H1 (cell line): ENCODE measurements around the gene ADAMTS3. TPM values are rescaled to one million over a fixed set of nuclear protein-coding genes. Genes with fewer than 3 reads are reported as not detected.

Experiments
- EGR1 ChIP-seq: IDR thresholded peaks from 2 replicates; pipeline ENCODE4 v1.6.1; 2011; ENCODE audit warnings: low read depth, low read length, borderline replicate concordance
- KDM1A ChIP-seq: fragments of 200-600, 300-600 bp; sonication (generic); IDR thresholded peaks from 2 replicates; pipeline ENCODE4 v1.7.1; 2016; ENCODE audit warnings: mild to moderate bottlenecking, low read length, borderline replicate concordance
- PHF8 ChIP-seq: fragments of 200-600 bp; sonication (generic); conservative IDR thresholded peaks from 2 replicates; pipeline ENCODE4 v1.7.1; 2012; ENCODE audit warnings: low read depth, mild to moderate bottlenecking, inconsistent platforms, low read length, moderate library complexity
- RNF2 ChIP-seq: fragments of 200-900, 300-1000 bp; sonication (generic); IDR thresholded peaks from 2 replicates; pipeline ENCODE4 v1.7.1; 2016; ENCODE audit warnings: borderline replicate concordance, low read depth, mild to moderate bottlenecking, antibody characterized with exemption, low read length; ENCODE audit not compliant: poor library complexity, severe bottlenecking; ENCODE audit errors: missing control alignments
- SRF ChIP-seq: IDR thresholded peaks from 2 replicates; pipeline ENCODE4 v1.6.1; 2011; ENCODE audit warnings: mild to moderate bottlenecking, low read depth, low read length, moderate library complexity
- polyA plus RNA-seq, 7 experiments: library from polyadenylated mRNA; depleted of rRNA in 3 of 7; stranded (reverse) in 5 of 7; unstranded in 2 of 7; fragments of >200 nt in 5 of 7; fragments of 200-250 nt in 2 of 7; gene quantifications; 1 replicate in 5 of 7; 2 replicates in 1 of 7; 4 replicates in 1 of 7; pipeline versions ENCODE4 v1.2.1 to v1.2.3, GENCODE V29; 2011 to 2013; ENCODE audit warnings: missing spikeins in 2 of 7, mixed read lengths in 2 of 7
- total RNA-seq: library from RNA; stranded (reverse); fragmentation: NEBNext Ultra II Directional; extraction: Animal tissue kit (Norgen Biotek cat#: 25700); gene quantifications from 2 replicates; pipeline ENCODE4 v1.2.1, GENCODE V29; 2021
- TF ChIP-seq, protein P1 (sequence below): fragments of 300-600 bp; sonication (generic); IDR thresholded peaks from 2 replicates; pipeline ENCODE4 v1.7.1; 2012; ENCODE audit warnings: low read length, moderate library complexity, mild to moderate bottlenecking, inconsistent platforms; ENCODE audit not compliant: insufficient replicate concordance
- TF ChIP-seq, protein P2 (sequence below): IDR thresholded peaks from 2 replicates; pipeline ENCODE4 v1.6.1; 2012; ENCODE audit warnings: low read length, inconsistent platforms

The ADAMTS3 gene
- total and polyA plus RNA-seq, 2 of the 8 experiments (the other 6 are each of a cell fraction or from before 2014, with no cell fraction given): 1.3 to 3.4 TPM

DNA sequence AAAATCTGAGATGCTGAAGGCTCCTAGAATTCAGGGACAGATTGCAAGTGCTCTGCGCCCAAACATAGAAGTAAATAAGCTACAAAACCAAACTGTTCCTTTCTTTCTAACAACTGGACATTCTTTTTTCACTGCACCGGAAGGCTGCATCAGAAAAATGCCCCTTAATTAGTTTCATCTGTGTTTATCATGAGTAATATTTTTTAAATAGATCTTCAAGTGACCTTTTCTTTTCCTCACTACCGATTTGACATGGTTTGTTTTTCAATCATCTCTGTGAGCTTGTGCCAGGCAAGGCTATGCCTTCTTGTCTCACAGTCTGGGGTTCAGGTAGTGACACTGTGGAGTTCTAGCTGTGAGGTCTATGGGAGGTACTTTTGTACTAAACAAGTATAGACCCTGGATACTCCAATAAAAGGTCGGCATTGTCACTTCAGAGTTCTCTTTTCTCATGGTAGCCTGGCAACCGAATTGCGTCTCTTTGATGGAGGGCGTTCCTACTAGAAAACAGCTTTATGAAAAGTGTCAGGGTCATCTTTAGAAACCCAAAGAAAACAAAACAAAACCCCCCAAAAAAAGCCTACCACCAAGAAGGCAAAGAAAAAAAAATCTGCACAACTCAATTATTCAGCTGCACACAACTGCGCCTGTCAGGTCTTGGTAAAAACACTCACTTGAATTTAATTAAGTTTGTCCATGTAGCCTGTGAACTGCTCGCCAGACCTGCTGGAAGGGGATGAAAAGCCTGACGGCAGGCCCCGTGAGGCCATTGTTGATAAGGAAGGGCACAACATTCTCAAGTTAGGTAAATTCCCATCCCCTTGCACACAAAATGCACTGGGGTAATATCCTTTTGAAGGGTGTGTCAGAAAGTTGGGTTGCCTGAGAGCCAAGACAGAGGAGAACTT is 22.8 kb upstream of the ADAMTS3 start (continued):
- TF ChIP-seq RNF2 (no peak), EGR1 (no peak), KDM1A (no peak), SRF (no peak), PHF8 (no peak)
- TF ChIP-seq, protein P1, sequence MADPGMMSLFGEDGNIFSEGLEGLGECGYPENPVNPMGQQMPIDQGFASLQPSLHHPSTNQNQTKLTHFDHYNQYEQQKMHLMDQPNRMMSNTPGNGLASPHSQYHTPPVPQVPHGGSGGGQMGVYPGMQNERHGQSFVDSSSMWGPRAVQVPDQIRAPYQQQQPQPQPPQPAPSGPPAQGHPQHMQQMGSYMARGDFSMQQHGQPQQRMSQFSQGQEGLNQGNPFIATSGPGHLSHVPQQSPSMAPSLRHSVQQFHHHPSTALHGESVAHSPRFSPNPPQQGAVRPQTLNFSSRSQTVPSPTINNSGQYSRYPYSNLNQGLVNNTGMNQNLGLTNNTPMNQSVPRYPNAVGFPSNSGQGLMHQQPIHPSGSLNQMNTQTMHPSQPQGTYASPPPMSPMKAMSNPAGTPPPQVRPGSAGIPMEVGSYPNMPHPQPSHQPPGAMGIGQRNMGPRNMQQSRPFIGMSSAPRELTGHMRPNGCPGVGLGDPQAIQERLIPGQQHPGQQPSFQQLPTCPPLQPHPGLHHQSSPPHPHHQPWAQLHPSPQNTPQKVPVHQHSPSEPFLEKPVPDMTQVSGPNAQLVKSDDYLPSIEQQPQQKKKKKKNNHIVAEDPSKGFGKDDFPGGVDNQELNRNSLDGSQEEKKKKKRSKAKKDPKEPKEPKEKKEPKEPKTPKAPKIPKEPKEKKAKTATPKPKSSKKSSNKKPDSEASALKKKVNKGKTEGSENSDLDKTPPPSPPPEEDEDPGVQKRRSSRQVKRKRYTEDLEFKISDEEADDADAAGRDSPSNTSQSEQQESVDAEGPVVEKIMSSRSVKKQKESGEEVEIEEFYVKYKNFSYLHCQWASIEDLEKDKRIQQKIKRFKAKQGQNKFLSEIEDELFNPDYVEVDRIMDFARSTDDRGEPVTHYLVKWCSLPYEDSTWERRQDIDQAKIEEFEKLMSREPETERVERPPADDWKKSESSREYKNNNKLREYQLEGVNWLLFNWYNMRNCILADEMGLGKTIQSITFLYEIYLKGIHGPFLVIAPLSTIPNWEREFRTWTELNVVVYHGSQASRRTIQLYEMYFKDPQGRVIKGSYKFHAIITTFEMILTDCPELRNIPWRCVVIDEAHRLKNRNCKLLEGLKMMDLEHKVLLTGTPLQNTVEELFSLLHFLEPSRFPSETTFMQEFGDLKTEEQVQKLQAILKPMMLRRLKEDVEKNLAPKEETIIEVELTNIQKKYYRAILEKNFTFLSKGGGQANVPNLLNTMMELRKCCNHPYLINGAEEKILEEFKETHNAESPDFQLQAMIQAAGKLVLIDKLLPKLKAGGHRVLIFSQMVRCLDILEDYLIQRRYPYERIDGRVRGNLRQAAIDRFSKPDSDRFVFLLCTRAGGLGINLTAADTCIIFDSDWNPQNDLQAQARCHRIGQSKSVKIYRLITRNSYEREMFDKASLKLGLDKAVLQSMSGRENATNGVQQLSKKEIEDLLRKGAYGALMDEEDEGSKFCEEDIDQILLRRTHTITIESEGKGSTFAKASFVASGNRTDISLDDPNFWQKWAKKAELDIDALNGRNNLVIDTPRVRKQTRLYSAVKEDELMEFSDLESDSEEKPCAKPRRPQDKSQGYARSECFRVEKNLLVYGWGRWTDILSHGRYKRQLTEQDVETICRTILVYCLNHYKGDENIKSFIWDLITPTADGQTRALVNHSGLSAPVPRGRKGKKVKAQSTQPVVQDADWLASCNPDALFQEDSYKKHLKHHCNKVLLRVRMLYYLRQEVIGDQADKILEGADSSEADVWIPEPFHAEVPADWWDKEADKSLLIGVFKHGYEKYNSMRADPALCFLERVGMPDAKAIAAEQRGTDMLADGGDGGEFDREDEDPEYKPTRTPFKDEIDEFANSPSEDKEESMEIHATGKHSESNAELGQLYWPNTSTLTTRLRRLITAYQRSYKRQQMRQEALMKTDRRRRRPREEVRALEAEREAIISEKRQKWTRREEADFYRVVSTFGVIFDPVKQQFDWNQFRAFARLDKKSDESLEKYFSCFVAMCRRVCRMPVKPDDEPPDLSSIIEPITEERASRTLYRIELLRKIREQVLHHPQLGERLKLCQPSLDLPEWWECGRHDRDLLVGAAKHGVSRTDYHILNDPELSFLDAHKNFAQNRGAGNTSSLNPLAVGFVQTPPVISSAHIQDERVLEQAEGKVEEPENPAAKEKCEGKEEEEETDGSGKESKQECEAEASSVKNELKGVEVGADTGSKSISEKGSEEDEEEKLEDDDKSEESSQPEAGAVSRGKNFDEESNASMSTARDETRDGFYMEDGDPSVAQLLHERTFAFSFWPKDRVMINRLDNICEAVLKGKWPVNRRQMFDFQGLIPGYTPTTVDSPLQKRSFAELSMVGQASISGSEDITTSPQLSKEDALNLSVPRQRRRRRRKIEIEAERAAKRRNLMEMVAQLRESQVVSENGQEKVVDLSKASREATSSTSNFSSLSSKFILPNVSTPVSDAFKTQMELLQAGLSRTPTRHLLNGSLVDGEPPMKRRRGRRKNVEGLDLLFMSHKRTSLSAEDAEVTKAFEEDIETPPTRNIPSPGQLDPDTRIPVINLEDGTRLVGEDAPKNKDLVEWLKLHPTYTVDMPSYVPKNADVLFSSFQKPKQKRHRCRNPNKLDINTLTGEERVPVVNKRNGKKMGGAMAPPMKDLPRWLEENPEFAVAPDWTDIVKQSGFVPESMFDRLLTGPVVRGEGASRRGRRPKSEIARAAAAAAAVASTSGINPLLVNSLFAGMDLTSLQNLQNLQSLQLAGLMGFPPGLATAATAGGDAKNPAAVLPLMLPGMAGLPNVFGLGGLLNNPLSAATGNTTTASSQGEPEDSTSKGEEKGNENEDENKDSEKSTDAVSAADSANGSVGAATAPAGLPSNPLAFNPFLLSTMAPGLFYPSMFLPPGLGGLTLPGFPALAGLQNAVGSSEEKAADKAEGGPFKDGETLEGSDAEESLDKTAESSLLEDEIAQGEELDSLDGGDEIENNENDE: no peak
- TF ChIP-seq, protein P2, sequence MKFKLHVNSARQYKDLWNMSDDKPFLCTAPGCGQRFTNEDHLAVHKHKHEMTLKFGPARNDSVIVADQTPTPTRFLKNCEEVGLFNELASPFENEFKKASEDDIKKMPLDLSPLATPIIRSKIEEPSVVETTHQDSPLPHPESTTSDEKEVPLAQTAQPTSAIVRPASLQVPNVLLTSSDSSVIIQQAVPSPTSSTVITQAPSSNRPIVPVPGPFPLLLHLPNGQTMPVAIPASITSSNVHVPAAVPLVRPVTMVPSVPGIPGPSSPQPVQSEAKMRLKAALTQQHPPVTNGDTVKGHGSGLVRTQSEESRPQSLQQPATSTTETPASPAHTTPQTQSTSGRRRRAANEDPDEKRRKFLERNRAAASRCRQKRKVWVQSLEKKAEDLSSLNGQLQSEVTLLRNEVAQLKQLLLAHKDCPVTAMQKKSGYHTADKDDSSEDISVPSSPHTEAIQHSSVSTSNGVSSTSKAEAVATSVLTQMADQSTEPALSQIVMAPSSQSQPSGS: no peak
